ENCODE results near the gene GABRG3.

Gene GABRG3

DNA sequence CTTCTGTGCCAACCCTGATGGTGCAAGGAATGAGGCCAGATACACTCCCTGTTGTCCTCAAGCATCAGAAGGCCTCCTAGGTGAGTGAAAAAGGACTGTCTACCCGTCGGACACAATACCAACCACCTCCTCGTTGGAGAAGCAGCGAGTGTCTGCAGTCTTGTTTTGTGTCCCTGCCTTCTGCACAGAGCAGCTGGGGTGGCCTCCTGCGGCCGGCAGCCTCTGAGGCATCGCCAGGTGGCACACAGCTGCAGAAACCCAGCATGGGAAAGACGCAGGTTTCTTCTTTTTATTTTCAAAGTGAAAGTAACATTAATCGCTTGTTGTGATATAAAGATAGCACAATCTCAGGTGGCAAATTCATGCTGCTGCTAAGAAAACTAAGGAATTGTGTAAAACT is 618.3 kb downstream of the GABRG3 start:
- Histone ChIP-seq H3K27ac (replicated peaks) (no peak overlapping the region), H3K4me3 (replicated peaks; ENCODE audit: insufficient read depth, low read length) (no peak overlapping the region), H3K27me3 (ENCODE audit: insufficient read depth, poor library complexity, severe bottlenecking) (no peaks in the 10 kb centered on the region)
- DNase-seq (ENCODE audit: low read depth in 1 of 2, low spot score in 1 of 2): no peak
- TF ChIP-seq GABPA (IDR thresholded peaks at IDR 0.05; ENCODE audit: low read depth) (no peak), SPI1 (IDR thresholded peaks at IDR 0.05; ENCODE audit: borderline replicate concordance, low read depth) (no peak), POLR2AphosphoS5 (IDR thresholded peaks at IDR 0.05; ENCODE audit: low read depth) (no peak)
- TF ChIP-seq, protein P1, sequence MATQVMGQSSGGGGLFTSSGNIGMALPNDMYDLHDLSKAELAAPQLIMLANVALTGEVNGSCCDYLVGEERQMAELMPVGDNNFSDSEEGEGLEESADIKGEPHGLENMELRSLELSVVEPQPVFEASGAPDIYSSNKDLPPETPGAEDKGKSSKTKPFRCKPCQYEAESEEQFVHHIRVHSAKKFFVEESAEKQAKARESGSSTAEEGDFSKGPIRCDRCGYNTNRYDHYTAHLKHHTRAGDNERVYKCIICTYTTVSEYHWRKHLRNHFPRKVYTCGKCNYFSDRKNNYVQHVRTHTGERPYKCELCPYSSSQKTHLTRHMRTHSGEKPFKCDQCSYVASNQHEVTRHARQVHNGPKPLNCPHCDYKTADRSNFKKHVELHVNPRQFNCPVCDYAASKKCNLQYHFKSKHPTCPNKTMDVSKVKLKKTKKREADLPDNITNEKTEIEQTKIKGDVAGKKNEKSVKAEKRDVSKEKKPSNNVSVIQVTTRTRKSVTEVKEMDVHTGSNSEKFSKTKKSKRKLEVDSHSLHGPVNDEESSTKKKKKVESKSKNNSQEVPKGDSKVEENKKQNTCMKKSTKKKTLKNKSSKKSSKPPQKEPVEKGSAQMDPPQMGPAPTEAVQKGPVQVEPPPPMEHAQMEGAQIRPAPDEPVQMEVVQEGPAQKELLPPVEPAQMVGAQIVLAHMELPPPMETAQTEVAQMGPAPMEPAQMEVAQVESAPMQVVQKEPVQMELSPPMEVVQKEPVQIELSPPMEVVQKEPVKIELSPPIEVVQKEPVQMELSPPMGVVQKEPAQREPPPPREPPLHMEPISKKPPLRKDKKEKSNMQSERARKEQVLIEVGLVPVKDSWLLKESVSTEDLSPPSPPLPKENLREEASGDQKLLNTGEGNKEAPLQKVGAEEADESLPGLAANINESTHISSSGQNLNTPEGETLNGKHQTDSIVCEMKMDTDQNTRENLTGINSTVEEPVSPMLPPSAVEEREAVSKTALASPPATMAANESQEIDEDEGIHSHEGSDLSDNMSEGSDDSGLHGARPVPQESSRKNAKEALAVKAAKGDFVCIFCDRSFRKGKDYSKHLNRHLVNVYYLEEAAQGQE (IDR thresholded peaks at IDR 0.05; ENCODE audit: insufficient replicate concordance, low read depth): no peak
- TF ChIP-seq, protein P2, sequence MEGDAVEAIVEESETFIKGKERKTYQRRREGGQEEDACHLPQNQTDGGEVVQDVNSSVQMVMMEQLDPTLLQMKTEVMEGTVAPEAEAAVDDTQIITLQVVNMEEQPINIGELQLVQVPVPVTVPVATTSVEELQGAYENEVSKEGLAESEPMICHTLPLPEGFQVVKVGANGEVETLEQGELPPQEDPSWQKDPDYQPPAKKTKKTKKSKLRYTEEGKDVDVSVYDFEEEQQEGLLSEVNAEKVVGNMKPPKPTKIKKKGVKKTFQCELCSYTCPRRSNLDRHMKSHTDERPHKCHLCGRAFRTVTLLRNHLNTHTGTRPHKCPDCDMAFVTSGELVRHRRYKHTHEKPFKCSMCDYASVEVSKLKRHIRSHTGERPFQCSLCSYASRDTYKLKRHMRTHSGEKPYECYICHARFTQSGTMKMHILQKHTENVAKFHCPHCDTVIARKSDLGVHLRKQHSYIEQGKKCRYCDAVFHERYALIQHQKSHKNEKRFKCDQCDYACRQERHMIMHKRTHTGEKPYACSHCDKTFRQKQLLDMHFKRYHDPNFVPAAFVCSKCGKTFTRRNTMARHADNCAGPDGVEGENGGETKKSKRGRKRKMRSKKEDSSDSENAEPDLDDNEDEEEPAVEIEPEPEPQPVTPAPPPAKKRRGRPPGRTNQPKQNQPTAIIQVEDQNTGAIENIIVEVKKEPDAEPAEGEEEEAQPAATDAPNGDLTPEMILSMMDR (IDR thresholded peaks at IDR 0.05; ENCODE audit: insufficient read depth, low read length): no peak

- Histone ChIP-seq H3K27ac (replicated peaks) (no peak overlapping the region), H3K27me3 (ENCODE audit: insufficient read depth, poor library complexity, severe bottlenecking) (no peaks in the 10 kb centered on the region), H3K4me3 (replicated peaks; ENCODE audit: insufficient read depth, low read length) (no peak overlapping the region)
- no peak for DNase-seq (ENCODE audit: low read depth in 1 of 2, low spot score in 1 of 2)
- TF ChIP-seq, protein P2 (IDR thresholded peaks at IDR 0.05; ENCODE audit: insufficient read depth, low read length): no peak
- no peak for TF ChIP-seq SPI1 (IDR thresholded peaks at IDR 0.05; ENCODE audit: borderline replicate concordance, low read depth)
- TF ChIP-seq GABPA (IDR thresholded peaks at IDR 0.05; ENCODE audit: low read depth): no peak
- TF ChIP-seq, protein P1 (IDR thresholded peaks at IDR 0.05; ENCODE audit: insufficient replicate concordance, low read depth): no peak
- no peak for TF ChIP-seq POLR2AphosphoS5 (IDR thresholded peaks at IDR 0.05; ENCODE audit: low read depth)
These were observed 618.8 kb downstream of the GABRG3 start for GRCh38 chr15:27589782-27590181.

Measured in HL-60 (cell line).